Osteocyte (in vitro differentiated cells): ENCODE results near the gene ZIK1. TPM values are rescaled to one million over a fixed set of nuclear protein-coding genes. Genes with fewer than 3 reads are reported as not detected.
A peak's percentile ranks its signal among the peaks of the same experiment; 100 is the strongest.

ENCODE experiments used
- DNase-seq: peaks from one replicate; pipeline ENCODE4 v3.0.0; 2021; ENCODE audit warnings: mixed read lengths; ENCODE audit not compliant: unreplicated experiment; ENCODE audit errors: extremely low spot score
- H3K27ac Mint-ChIP-seq: one replicate; pipeline ENCODE4 v1.8.0; 2021; ENCODE audit warnings: mild to moderate bottlenecking, mixed read lengths; ENCODE audit not compliant: unreplicated experiment
- H3K27me3 Mint-ChIP-seq: one replicate; pipeline ENCODE4 v1.8.0; 2021; ENCODE audit warnings: mixed read lengths; ENCODE audit not compliant: unreplicated experiment
- H3K36me3 Mint-ChIP-seq: one replicate; pipeline ENCODE4 v1.8.0; 2021; ENCODE audit warnings: mixed read lengths; ENCODE audit not compliant: unreplicated experiment
- H3K4me1 Mint-ChIP-seq: one replicate; pipeline ENCODE4 v1.8.0; 2021; ENCODE audit warnings: mixed read lengths; ENCODE audit not compliant: unreplicated experiment
- H3K4me3 Mint-ChIP-seq: one replicate; pipeline ENCODE4 v1.8.0; 2021; ENCODE audit warnings: mild to moderate bottlenecking, moderate library complexity, mixed read lengths; ENCODE audit not compliant: unreplicated experiment
- H3K9me3 Mint-ChIP-seq: one replicate; pipeline ENCODE4 v1.8.0; 2021; ENCODE audit warnings: mixed read lengths; ENCODE audit not compliant: unreplicated experiment
- total RNA-seq: library from RNA; stranded (reverse); gene quantifications from 2 replicates; pipeline ENCODE4 v1.2.1, GENCODE V29; 2021
- TF ChIP-seq, protein P1 (sequence below): fragments of 200-600 bp; sonication (generic); IDR thresholded peaks from 2 replicates; pipeline ENCODE4 v1.5.0; 2021; ENCODE audit warnings: antibody characterized with exemption, mild to moderate bottlenecking, moderate library complexity

ZIK1 gene
- total RNA-seq, 1 donor from 2014 or later: 7.1 TPM

- H3K9me3 Mint-ChIP-seq: peaks cover 60% of the 10 kb centered on the region
- H3K27ac Mint-ChIP-seq: no peak overlapping the region
- peaks cover 9% of the 10 kb centered on the region for H3K36me3 Mint-ChIP-seq
- no peak for DNase-seq
- H3K27me3 Mint-ChIP-seq: no peaks in the 10 kb centered on the region
- no peaks in the 10 kb centered on the region for H3K4me1 Mint-ChIP-seq
- TF ChIP-seq, protein P1, sequence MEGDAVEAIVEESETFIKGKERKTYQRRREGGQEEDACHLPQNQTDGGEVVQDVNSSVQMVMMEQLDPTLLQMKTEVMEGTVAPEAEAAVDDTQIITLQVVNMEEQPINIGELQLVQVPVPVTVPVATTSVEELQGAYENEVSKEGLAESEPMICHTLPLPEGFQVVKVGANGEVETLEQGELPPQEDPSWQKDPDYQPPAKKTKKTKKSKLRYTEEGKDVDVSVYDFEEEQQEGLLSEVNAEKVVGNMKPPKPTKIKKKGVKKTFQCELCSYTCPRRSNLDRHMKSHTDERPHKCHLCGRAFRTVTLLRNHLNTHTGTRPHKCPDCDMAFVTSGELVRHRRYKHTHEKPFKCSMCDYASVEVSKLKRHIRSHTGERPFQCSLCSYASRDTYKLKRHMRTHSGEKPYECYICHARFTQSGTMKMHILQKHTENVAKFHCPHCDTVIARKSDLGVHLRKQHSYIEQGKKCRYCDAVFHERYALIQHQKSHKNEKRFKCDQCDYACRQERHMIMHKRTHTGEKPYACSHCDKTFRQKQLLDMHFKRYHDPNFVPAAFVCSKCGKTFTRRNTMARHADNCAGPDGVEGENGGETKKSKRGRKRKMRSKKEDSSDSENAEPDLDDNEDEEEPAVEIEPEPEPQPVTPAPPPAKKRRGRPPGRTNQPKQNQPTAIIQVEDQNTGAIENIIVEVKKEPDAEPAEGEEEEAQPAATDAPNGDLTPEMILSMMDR: no peak
- H3K4me3 Mint-ChIP-seq: no peak overlapping the region
These were observed 17.3 kb upstream of the ZIK1 start for GRCh38 chr19:57566396-57567265.

- Mint-ChIP-seq H3K9me3 (peaks cover 56% of the 10 kb centered on the region), H3K27me3 (no peaks in the 10 kb centered on the region), H3K36me3 (peaks cover 46% of the 10 kb centered on the region), H3K4me3 (no peak overlapping the region), H3K4me1 (no peaks in the 10 kb centered on the region), H3K27ac (no peak overlapping the region)
- DNase-seq: no peak
- TF ChIP-seq, protein P1: no peak
These were observed 13.2 kb upstream of the ZIK1 start for GRCh38 chr19:57570707-57571106.

GRCh38 chr19:57572415-57572947 is 11.5 kb upstream of the ZIK1 start:
- H3K27ac Mint-ChIP-seq: no peak overlapping the region
- H3K27me3 Mint-ChIP-seq: no peaks in the 10 kb centered on the region
- H3K9me3 Mint-ChIP-seq: peaks cover 62% of the 10 kb centered on the region
- DNase-seq: no peak
- peaks cover 63% of the 10 kb centered on the region for H3K36me3 Mint-ChIP-seq
- peaks cover 3% of the 10 kb centered on the region for H3K4me1 Mint-ChIP-seq
- no peak overlapping the region for H3K4me3 Mint-ChIP-seq
- TF ChIP-seq, protein P1: no peak

- TF ChIP-seq, protein P1: no peak
- Mint-ChIP-seq H3K36me3 (peaks cover 61% of the 10 kb centered on the region), H3K27ac (no peak overlapping the region), H3K4me3 (peak overlapping the region; percentile 49), H3K27me3 (no peaks in the 10 kb centered on the region), H3K9me3 (peaks cover 45% of the 10 kb centered on the region), H3K4me1 (peaks cover 13% of the 10 kb centered on the region)
- no peak for DNase-seq
These were observed 7.3 kb upstream of the ZIK1 start for GRCh38 chr19:57576661-57577060.

- Mint-ChIP-seq H3K4me3 (peak within 1 kb of the TSS; percentile 77), H3K9me3 (peaks cover 47% of the 10 kb centered on the region), H3K27me3 (no peaks in the 10 kb centered on the region), H3K27ac (peak within 1 kb of the TSS; percentile 90), H3K4me1 (peaks cover 14% of the 10 kb centered on the region), H3K36me3 (peaks cover 43% of the 10 kb centered on the region)
- TF ChIP-seq, protein P1: peak; percentile 38
- DNase-seq: peak; percentile 97
These were observed 5.3 kb upstream of the ZIK1 start, which contains the start of gene ZNF416 for GRCh38 chr19:57578487-57579205. Gene ZNF416, minus strand, starts transcription at chr19:57578911. Its CDS starts 207 bp downstream, at chr19:57578704.
